Activated CD4-positive, CD25-positive, alpha-beta regulatory T cell (primary cell): Measurements from ENCODE around the gene CACNA1B.

Source experiments
- DNase-seq, 4 experiments: peaks; one replicate each; lab custom pipeline; 2025; lab: John Stamatoyannopoulos, UW

CACNA1B gene

GRCh38 chr9:138053321-138053868, 175.8 kb downstream of the CACNA1B start:
- no peak for DNase-seq

DNA sequence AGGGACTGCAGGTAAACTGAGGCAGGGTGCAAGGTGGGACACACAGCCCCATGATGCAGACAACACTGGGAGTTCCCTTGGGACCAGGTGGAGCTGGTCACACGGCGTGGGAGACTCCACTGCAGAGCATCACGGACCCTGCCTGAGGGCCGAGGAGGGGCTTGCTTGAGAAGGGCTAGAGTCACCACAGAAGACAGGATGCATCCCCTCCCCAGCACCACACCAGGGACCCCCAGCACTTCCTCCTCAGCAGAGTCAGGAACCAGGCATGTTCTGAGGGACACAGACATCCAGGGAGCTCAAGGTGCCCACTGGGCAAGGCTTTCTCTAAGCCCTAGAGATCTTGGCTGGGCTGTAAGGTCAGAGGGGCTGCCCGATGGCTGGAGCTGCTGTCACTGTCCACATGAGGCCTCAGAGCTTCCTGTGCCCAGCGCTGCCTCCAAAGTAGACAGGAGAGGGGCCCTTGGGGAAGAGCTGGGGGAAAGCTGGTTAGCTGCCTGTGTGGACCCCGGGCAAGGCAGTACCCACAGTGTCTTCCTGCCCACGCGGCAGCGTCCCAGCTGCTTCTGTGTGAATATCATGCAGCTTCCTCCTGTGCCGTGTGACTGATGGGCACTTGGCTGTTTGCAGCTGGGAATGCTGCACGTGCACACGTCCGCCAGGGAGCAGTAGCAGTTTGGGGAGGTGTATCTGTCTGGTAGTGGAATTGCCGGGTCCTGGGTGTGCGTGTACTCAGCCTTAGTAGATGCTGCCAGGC, 176.6 kb downstream of the CACNA1B start:
- DNase-seq: no peak

DNA sequence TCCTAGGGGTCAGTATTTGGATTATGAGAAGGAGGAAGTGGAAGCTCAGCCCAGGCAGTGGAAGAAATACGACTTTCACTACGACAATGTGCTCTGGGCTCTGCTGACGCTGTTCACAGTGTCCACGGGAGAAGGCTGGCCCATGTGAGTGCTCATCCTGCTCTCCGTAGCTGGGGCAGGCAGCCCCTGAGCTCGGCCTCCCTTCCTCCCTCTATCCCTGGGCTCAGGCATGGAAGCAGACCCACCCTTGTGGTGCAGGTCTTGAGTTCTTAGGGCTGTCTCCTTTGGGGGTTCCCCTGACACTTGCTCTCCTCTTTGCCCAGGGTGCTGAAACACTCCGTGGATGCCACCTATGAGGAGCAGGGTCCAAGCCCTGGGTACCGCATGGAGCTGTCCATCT, 180.1 kb downstream of the CACNA1B start:
- DNase-seq: no peak

DNA sequence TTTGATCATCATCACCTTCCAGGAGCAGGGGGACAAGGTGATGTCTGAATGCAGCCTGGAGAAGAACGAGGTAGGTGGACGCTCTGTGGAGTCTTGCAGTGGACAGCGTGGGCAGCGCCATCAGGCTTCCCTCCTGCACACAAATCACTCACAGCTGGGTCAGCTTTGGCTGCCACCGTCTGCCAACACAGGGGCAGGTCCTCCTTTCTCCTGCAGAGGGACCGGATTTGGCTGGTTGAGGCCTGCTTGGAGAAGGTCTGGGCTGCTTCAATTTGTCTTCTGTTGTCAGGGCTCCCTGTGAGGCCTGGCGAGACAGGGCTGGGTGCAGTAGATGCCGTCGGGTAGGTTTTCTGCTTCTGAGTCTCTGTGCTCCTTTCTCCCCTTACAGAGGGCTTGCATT, 180.6 kb downstream of the CACNA1B start:
- no peak for DNase-seq

GRCh38 chr9:138059196-138059595, 181.6 kb downstream of the CACNA1B start:
- no peak for DNase-seq

DNA sequence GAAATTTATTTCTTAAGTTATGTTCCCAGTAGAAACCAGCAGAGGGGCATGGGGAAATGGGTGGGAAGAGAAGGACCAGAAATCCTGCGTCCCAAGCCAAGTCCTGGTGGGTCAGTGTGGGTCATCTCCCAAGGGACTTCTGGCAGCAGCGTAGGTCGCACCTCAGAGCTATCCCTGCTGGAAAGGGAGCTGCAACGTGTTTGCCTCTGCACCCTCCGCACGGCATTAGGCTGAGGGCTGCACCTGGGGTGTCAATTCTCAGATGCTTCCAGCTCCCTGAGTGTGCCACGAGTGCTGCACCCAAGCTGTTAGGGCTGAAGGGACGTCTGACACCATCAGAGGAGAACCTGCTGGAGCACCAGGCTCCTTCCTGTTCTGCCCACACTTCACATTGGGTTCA, 182.8 kb downstream of the CACNA1B start:
- no peak for DNase-seq

DNA sequence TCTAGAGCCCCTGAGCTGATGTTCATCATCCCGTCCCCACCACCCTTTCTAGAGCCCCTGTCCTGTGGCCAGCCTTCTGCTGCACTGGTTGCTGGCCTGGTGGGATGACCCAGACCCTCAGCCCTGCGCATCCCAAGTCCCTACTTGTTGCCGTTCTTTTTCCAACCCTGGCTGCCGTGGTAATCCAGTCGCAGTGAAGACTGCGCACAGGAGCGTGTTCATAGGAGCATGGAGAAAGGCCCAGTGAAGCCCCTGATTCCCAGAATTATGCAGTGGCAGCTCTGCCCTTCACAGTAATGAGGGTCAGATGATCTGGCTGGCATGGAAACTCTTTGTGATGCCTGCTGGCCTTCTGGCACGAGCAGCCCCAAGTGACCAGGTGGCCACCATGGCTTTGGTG, 183.3 kb downstream of the CACNA1B start:
- no peak for DNase-seq

DNA sequence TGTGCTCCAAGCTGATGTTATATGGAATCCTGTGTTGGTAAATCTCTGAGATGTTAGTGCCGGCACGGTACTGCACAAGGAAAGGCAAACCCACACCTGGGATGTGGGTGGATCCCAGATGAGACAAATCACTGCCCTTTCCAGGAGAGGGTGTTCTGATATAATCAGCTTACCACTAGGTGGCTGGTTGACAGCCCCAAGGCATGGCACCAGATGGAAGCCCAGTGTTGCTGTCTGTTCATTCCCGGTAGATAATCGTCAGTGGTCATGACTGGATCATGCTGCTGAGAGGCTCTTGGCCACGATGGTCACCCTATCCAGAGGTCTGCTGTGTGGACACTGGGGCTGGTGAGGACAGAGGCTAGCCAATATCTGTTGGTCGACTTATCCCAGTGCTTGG, 184.0 kb downstream of the CACNA1B start:
- DNase-seq: no peak

DNA sequence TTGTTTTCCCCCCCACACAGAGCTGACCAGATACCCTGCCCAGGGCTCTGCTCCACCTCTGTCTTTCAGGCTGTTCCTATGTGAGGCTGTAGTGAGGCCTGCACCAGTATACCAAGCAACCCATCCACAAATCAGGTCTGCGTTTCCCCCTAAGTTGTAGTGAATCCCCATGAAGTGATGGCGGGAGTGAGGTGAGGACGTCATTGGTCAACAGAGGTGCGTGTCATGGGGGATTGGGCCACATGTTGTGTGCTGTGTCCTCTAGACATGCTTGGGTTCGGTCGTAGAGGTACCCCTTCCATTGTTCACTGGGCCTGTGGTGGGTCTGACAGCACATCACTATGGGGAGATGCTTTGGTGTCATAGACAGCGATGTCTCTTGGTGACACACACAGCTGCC, 184.6 kb downstream of the CACNA1B start:
- no peak for DNase-seq

DNA sequence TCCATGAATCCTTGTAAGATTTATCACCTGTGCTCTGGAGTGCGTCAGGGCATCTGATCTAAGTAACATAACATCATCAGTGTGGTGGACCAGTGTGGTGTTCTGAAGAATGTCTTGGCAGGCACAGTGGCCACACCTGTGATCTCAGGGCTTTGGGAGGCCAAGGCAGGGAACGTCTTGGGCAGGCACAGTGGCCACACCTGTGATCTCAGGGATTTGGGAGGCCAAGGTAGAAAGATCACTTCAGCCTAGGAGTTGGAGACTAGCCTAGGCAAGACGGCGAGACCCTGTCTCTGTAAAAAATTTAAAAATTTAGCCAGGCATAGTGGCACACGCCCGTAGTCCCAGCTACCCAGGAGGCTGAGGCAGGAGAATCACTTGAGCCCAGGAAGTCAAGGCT, 185.5 kb downstream of the CACNA1B start:
- DNase-seq: no peak

DNA sequence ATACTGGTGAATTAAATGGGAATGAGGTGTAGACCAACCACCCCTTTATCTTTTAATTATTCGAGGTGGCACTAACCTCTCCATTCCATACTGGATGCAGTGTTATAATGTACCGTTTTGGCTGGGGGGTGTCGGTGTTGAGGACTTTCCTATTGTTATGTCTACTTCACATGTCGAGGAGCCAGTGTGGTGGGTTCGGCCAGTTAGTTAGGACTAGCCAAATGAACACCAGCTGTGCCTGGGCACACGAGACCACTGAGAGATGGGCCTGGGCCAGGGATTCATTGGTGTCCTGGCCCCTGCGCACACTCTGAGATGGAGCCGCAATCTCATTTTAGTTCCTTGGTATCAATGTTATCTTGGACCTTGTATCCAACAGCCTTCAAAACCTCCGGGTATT, 186.2 kb downstream of the CACNA1B start:
- DNase-seq: no peak

GRCh38 chr9:138064547-138064946, 187.0 kb downstream of the CACNA1B start:
- DNase-seq: no peak

DNA sequence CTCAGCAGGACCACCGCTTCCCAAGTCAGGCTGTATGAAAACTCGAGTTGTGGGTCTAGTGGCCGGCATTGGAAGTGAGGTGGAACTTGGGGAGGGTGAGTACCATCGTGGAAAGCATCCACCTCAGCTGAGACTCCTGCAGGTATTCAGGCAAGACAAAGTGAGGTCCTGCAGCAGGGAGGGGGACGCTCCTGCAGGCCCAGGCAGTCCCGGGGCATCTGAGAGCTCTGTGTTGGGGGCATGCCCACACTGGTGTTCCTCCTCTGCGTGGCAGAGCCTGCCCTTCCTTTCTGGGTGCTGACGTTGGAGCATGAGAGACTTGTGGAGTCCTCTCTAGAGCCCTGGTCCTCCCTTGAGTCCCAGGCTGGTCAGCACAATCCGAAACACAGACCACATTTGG, 187.7 kb downstream of the CACNA1B start:
- DNase-seq: no peak

DNA sequence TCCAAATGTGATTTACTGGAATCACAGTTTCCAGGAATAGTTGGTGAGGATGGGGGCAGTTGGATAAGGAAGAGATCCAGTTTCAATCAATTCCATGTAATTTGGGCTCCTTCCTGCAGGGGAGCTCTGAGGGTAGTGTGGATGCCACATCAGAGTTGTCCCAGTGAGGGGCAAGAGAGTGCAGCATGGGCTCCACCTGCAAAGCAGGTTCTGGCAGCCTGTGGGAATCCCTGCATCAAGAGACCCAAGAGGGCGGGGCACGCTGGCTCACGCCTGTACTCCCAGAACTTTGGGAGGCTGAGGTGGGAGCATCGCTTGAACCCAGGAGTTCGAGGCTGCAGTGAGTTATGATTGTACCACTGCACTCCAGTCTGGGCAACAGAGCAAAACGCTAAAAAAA, 188.5 kb downstream of the CACNA1B start:
- DNase-seq: no peak

DNA sequence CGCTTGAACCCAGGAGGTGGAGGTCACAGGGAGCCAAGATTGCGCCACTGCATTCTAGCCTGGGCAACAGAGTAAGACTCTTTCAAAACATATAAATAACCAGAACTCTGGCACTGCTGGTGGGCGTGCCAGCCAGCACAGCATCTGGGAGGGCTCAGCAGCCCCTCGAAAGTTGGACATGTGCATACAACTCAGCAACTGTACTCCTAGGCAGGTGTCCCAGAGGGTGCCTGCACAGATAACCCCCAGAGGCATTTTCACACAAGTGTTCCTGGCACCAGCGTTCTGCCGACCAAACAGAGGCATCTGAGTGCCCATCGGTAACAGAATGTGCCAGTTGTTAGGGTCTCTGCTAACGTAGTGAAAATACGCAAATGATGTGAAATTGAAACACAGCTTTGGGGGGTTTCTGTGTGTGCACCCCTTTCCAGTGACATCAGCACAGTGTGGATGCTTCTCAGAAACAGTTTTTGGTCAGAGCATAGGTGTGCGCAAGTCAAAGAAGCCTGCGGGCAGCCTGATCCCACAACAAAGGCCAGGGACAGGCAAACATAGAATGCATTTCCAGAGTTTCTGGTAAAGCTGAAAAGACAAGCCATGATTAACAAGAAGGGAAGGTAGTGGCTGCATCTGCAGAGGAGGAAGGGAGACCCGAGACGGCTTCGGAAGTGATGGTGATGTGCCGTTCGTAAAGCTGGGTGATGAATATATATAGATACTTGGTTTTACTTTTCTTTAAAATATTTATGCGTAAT, 190.2 kb downstream of the CACNA1B start:
- no peak for DNase-seq

DNA sequence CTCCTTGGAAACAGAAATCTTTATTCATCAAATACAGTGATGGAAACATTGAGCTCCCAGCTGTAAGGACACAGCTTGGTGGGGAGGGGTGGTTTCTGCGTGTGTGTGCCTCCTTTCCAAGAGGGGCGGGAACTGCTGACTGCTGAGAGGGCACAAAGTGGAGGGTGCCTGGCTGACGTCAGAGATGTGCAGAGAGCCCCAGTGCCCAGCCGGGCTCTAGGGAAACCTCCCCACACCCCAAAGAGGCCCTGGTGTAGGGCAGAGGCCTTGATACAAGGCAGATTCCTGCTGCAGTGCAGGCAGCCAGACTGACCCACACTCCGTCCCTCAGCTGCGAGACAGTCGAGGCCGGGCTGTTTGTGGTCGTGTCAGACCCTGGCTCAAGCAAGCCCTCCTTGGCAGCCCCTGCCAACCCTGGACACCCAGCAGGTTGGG, 191.0 kb downstream of the CACNA1B start:
- no peak for DNase-seq

GRCh38 chr9:138069731-138070456, 192.3 kb downstream of the CACNA1B start:
- DNase-seq: no peak

DNA sequence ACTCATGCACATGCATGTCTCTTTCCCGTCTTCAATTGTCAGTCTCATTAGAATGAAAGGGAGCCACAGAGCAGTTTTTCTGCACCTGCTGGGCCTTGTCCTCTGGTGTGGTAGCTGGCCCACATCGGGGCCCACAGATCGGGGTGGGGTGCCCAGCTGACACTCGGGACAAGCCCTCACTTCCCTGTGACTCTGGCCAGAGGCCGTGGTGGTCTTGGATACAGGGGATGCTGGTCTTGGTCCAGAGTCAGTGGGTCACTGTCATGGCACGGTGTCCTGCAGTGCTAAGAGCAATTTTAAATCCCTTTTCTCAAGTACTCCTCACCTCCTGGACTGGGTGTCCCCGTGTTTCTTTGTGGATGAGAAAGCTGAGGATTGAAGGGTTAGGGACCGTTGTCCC, 193.2 kb downstream of the CACNA1B start:
- no peak for DNase-seq

DNA sequence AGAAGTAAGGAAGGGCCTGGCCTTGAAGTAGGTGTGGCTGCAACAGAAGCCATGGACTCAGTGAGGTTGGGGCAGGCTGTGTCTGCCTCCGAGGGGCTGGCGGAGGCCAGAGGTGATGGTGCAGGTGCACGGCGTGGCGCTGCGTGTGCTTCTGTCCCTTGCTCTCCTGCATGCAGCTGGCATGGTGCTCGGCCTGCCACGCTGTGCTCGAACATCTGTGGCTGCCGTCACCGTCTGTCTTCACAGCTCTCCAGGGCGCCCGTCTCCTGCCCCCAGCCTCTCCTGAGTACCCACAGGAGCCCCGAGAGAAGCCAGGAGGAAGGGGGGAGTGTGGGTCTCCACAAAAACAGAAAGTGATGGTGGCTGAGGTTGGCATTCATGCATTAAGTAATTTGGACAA, 193.7 kb downstream of the CACNA1B start:
- no peak for DNase-seq

GRCh38 chr9:138071731-138072130, 194.1 kb downstream of the CACNA1B start:
- no peak for DNase-seq

DNA sequence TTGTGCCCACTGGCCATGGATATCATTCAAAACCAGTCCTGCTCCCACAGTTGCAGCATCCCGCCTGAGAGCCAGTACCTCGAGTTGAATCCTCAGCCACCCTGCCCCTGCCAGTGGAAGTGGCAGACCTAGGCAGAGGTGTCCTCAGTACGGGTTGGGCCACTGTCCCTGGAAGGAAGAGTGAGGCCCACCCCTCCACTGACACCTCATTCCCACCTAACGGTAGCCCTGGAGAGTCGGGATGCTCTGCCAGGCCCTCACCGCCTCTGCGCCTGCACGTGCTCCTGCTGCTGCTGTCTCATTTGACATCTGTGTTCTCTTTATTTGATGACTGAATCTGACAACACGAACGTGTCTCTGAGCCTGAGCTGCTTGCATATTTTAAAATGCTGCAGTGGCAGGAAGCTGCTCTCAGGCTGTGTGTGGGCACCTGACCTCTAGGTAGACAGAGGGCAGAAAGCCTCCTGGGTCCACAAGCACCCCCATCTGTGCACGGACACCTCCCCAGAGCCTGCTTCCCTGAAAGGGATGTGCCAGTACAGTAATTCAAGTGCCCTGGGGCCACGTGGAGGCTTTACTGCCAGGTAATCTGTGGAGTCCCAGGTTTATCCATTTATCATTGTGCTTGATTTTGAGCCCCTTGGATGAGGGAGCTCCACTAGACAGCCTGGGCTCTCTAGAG, 194.7 kb downstream of the CACNA1B start:
- DNase-seq: no peak

DNA sequence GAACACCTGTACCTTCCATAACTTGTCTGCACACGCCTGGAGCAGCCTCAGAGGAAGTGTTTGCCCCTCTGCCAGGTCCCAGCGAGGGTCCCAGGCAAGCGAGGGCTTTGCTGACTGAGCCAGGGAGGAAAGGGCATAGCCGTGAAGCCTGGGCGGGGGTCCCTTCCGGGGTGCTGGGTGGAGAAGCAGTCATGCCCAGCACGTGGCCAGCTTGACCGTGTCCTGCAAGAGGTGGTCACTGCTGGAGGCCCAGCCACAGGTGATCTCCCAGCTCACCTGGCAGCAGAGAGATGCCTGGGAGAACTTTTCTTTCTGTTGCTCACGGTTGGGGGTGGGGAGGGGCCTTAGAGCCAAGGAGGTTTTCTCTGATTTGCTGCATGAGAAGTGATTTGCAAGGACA, 195.3 kb downstream of the CACNA1B start:
- DNase-seq: no peak
